GM21381 (cell line): Measurements from ENCODE around the gene FGD4.

ENCODE experiments used
- ATAC-seq: cut with Tn5 transposase; IDR thresholded peaks from one replicate; pipeline ENCODE4 v1.9.1; 2021; ENCODE audit warnings: mild to moderate bottlenecking, moderate library complexity; ENCODE audit not compliant: unreplicated experiment

The FGD4 gene

DNA sequence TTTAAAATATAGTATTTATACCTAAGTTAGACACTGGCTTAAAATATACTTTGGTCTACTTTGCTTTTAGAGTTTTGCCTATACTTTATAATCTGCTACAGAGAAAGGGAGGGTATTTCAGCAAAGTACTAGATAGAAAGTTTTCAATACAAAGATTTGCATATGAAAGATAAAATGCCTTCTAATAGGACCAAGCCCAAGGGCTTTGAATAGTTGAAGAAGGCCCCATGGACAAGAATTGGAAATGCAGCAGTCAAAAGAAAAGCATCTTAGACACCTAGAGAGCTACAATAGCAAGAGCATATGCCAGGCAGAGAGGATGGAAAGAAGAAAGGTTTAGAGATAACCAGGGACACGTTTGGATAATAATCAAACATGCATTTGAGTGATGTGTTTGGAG, 196.7 kb downstream of the FGD4 start:
- no peak for ATAC-seq

DNA sequence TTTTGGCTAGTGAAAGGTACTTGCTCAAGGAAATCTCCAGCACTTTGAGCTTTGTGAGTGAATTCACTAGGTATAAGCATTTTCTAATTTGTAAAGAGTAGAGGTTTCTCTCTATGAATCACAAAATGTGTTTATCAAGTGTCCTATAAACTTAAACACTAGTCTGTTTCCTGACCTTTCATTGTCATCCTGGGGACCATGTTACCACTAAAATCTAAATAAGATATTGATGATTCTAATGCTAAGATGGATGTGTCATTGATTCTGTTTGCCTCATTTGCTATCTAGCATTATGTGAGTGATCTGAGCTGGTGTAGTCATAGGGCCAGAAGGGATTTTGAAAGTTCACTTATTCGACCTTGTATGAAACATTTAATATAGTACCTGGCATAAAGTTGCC, 199.3 kb downstream of the FGD4 start:
- ATAC-seq = no peak

GRCh38 chr12:32600681-32601080, 201.3 kb downstream of the FGD4 start:
- ATAC-seq = no peak

DNA sequence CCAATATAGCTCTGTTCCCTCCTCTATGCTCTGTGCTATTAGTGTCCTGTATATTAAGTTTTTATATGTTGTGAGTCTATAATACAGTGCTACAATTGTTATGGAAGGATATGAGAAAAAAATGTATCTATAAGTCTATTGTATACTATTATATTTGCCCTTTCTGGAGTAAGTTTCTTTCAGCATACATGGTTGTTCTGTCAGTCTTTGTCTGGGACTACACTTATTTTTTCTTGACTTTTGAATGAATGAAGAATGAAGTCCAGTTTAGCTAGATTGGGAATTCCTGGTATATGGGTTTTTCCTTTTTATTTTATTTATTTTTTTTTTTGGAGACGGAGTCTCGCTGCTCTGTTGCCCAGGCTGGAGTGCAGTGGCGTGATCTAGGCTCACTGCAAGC, 203.7 kb downstream of the FGD4 start:
- ATAC-seq = no peak

DNA sequence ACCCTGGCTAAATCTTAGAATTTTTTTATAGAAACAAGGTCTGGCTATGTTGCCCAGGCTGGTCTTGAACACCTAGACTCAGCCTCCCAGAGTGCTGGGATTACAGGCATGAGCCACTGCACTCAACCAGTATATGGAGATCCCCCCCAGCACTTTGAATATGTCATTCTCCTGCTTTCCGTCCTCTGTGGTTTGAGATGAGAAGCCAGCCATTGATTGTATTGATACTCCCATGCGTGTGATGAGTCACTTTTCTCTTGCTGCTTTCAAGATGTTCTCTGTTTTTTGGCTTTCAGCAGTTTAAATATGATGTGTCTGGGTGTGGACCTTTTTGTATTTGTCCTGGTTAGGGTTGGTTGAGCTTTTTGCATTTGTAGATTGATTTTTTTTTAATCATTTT, 204.5 kb downstream of the FGD4 start:
- peak; percentile 95 for ATAC-seq

DNA sequence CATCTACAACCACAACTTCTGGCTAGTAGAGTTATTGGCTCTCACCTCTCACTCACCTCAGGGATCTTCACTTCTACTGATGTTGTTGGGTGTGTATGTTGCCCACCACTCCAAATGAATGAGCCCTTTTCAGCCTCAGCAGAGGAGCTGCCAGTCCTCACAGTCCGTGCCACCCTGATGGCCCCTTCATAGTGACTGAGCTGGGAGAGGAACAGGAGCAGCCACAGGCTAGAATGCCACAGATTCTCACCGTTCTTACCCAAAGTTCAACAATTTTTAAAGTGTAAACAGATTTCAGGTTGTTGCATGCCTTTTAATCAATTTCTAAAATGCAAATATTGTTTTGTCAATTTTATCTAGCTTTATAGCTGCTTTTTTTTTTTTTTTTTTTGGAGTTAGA, 205.2 kb downstream of the FGD4 start:
- ATAC-seq = no peak

- no peak for ATAC-seq
Observed at GRCh38 chr12:32605326-32606095, 206.2 kb downstream of the FGD4 start.

DNA sequence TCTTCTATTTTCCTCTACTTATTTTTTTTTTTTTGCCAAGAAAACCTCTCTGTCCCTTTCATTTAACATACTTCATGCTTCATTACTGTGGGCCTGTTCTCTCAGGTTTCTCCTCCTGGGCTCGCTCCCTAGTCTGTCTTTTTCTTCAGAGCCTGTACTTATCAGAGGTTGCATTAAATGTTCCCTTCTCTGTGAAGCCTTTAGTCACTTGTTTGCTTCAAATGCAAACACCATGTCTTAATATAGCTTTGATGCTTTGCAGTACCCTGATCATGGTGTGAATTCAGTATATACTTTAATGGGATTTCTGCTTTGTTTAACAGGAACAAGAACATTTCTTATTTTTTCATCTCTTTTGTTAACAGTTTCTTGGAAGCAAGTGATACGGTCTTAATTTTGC, 207.1 kb downstream of the FGD4 start:
- no peak for ATAC-seq

GRCh38 chr12:32609966-32610365, 210.6 kb downstream of the FGD4 start:
- no peak for ATAC-seq

- no peak for ATAC-seq
Observed at GRCh38 chr12:32611986-32612385, 212.6 kb downstream of the FGD4 start.

DNA sequence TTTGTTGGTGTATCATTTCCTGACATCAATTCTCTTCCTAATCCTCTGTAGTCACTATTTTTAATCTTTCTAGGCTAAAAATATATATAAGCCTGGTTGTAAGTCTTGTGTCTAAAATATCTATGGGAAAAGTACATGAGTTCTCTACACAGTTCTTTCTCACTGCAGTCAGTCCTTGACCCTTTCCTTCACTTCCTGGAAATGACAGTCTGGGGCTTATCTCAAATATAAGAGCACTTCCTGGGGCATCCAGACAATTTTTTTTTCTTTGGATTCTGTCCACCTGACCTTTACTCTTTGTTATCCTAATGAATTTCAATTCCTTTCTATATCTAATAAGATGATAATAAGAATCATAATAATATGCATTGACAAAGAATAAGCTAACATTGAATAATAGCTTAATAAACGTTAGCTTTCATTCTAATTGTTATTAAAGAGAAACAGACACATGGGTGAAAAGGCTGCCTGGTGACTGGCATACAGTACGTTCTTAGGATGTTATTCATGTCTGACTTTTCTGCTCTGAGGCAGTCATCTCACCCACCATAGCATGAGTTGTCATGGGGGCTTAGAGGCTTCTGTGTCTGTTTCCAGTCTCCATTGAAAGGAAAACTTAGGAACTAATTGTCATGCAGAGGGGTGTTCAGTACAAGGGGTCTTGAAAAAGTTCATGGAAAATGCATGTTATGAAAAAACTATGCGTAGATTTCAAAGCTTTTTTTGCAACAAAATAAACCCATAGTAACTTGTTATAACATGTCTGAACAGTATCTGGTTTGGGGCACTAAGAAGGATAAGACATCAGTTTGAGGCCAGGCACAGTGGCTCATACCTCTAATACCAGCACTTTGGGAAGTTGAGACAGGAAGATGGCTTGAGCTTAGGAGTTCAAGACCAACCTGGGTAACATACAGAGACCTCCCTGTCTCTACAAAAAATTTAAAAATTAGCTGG, 213.6 kb downstream of the FGD4 start:
- no peak for ATAC-seq

DNA sequence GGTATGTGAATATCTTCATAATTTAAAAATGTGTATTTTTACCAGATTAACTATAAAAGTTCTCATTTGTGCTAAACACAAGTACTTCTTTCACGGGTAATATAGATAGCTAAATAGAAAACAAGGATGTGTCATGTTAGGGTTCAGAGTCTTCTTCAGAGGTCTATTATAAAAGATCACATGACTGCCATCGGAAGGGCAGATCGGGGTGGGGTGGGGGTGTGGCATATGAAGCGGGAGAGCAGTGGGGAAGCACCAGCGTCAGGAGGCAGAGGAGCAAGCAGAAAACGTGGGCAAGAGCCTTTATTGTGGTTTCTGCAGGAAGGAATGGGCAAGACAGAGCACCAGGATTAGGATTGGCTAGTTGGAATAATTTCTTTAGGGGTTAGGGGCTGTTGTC, 216.1 kb downstream of the FGD4 start:
- no peak for ATAC-seq

- ATAC-seq = no peak
Observed at GRCh38 chr12:32617534-32617933, 218.2 kb downstream of the FGD4 start.

DNA sequence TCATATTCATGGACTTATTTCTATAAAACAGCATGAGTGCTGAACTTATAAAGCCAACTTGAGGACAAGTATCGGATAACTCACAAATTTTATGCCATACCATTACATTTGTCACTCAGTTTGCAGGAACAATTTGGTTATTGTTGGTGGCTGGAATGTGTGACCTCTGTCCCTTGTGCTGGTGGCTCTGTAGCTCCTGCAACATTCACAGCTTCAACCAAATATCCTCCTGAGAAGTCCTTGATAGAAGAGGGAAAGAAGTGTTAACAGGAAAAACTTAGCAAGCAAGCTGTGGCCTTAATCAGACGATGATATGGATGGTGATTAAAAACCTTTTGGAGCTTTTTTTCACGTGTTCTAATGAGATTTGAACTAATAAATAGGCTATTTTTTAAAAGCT, 218.8 kb downstream of the FGD4 start:
- ATAC-seq = no peak

DNA sequence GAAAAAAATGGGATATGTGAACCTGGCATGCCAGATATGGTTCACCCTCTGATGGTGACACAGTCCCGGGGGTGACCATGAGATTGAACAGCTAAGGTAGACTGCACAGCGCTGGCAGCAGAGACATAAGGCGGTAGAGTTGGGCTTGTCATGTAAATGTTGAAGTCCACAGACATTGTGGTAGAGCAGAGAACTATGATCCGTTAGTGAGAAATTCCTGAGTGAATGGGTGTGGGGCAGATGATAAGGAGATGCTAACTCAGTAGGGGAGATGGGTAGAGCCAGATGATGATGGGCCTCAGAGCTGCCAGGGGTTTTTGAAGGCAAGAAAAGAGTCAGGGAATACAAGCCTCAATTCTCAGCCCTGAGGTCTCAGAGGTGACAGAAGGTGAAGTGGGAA, 228.6 kb downstream of the FGD4 start:
- no peak for ATAC-seq

- ATAC-seq = no peak
Observed at GRCh38 chr12:32641287-32641901, 242.0 kb downstream of the FGD4 start.

- ATAC-seq = no peak
Observed at GRCh38 chr12:32644431-32644830, 245.1 kb downstream of the FGD4 start.

- ATAC-seq = no peak
Observed at GRCh38 chr12:32647275-32647674, 247.9 kb downstream of the FGD4 start.

DNA sequence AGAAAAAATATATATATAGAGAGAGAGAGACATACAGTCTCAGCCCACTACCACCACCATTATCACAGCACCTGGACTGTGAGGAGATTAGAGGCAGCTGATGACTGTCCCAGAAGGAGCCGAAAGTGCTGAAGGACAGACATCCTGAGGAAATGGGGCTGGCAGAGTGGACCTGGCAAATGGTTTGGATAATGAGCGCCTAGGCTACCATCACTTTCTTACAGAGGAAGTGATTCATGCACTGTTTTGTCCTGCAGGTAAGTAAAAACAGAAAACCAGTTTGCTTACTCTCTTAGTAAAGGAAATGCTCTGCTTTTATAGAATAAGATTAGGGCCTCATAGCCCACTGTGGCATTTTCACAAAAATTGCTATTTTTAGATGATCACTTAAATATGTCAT, 251.2 kb downstream of the FGD4 start:
- no peak for ATAC-seq

- ATAC-seq = no peak
Observed at GRCh38 chr12:32651151-32651955, 252.0 kb downstream of the FGD4 start.

DNA sequence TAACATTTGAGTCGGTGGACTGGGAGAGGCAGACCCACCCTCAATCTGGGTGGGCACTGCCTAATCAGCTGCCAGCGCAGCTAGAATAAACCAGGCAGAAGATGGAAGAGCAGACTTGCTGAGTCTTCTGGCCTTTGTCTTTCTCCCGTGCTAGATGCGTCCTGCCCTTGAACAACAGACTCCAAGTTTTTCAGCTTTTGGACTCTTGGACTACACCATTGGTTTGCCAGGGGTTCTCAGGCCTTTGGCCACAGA, 252.5 kb downstream of the FGD4 start:
- no peak for ATAC-seq
